Uterus (tissue), 2 donors: ENCODE data around the gene GJA1.

Source experiments
- CTCF ChIP-seq, 4 experiments: fragments of 200-600 bp in 2 of 4; fragments of 450-650 bp in 2 of 4; sonication (generic) in 2 of 4; IDR thresholded peaks; one replicate each; pipeline ENCODE4 v1.5.1; 2016 to 2019; ENCODE audit warnings: antibody characterized with exemption in 4 of 4, mild to moderate bottlenecking in 2 of 4, moderate library complexity in 1 of 4
- POLR2A ChIP-seq, 2 donors: fragments of 450-650 bp; IDR thresholded peaks; one replicate each; pipeline ENCODE4 v1.6.1; 2016; ENCODE audit warnings: antibody characterized with exemption in 2 of 2, mild to moderate bottlenecking in 1 of 2, moderate library complexity in 1 of 2

- no peak for TF ChIP-seq POLR2A (IDR thresholded peaks at IDR 0.05)
- no peak for TF ChIP-seq CTCF (IDR thresholded peaks at IDR 0.05)
Observed at GRCh38 chr6:121449331-121449730, 13.9 kb downstream of the GJA1 start.
